WTC11 (cell line): ENCODE data around the gene KDM4E. TPM values are rescaled to one million over a fixed set of nuclear protein-coding genes. Genes with fewer than 3 reads are reported as not detected.

Experiments
- ATAC-seq: fragments of 200-7000 bp; cut with Tn5 transposase; 2 replicates; pipeline ENCODE4 v1.10.0; 2021; ENCODE audit warnings: mild to moderate bottlenecking, moderate library complexity
- CTCF ChIA-PET: fragments of 300-600 bp; sonication (Branson Sonifier 250); formaldehyde crosslinking; loops from one replicate; lab custom pipeline; 2021; ENCODE audit warnings: antibody characterized with exemption; lab: Charles Lee
- POLR2A ChIA-PET: fragments of 350-600 bp; sonication (Branson Sonifier 250); formaldehyde crosslinking; loops from one replicate; lab custom pipeline; 2021; ENCODE audit warnings: antibody characterized with exemption; lab: Charles Lee
- DNase-seq: peaks from one replicate; pipeline ENCODE4 v3.0.0; 2021; ENCODE audit warnings: low spot score
- H3K27ac Mint-ChIP-seq: 2 replicates; pipeline ENCODE4 v1.8.0; 2021; ENCODE audit warnings: mixed read lengths
- H3K27me3 Mint-ChIP-seq: 2 replicates; pipeline ENCODE4 v1.8.0; 2021; ENCODE audit warnings: low read depth, mild to moderate bottlenecking, moderate library complexity, mixed read lengths
- H3K36me3 Mint-ChIP-seq: 2 replicates; pipeline ENCODE4 v1.8.0; 2021; ENCODE audit warnings: mixed read lengths
- H3K4me1 Mint-ChIP-seq: 2 replicates; pipeline ENCODE4 v1.8.0; 2022; ENCODE audit warnings: mixed read lengths
- H3K4me3 Mint-ChIP-seq: 2 replicates; pipeline ENCODE4 v1.8.0; 2021; ENCODE audit warnings: mild to moderate bottlenecking, moderate library complexity, mixed read lengths
- H3K9me3 Mint-ChIP-seq: 2 replicates; pipeline ENCODE4 v1.8.0; 2021; ENCODE audit warnings: mixed read lengths
- FOXK1 ChIP-seq: sonication (generic); formaldehyde crosslinking; IDR thresholded peaks from 2 replicates; pipeline ENCODE4 v1.8.0; 2022; ENCODE audit warnings: mild to moderate bottlenecking, moderate library complexity, missing genetic modification reagents
- FOXP1 ChIP-seq: sonication (generic); formaldehyde crosslinking; IDR thresholded peaks from 2 replicates; pipeline ENCODE4 v1.8.0; 2022; ENCODE audit warnings: missing genetic modification reagents, mild to moderate bottlenecking, moderate library complexity, borderline replicate concordance
- JUN ChIP-seq: sonication (generic); formaldehyde crosslinking; IDR thresholded peaks from 2 replicates; pipeline ENCODE4 v1.8.0; 2023; ENCODE audit warnings: mild to moderate bottlenecking, missing genetic modification reagents
- RELA ChIP-seq: sonication (generic); formaldehyde crosslinking; IDR thresholded peaks from 2 replicates; pipeline ENCODE4 v1.8.1; 2022; ENCODE audit warnings: missing genetic modification reagents, mild to moderate bottlenecking, borderline replicate concordance
- TEAD1 ChIP-seq: sonication (generic); formaldehyde crosslinking; IDR thresholded peaks from 2 replicates; pipeline ENCODE4 v1.8.0; 2022; ENCODE audit warnings: mild to moderate bottlenecking, missing genetic modification reagents
- ZNF219 ChIP-seq: sonication (generic); formaldehyde crosslinking; IDR thresholded peaks from 2 replicates; pipeline ENCODE4 v1.8.0; 2023; ENCODE audit warnings: missing genetic modification reagents, mild to moderate bottlenecking, borderline replicate concordance
- ZNF317 ChIP-seq: sonication (generic); formaldehyde crosslinking; IDR thresholded peaks from 2 replicates; pipeline ENCODE4 v1.8.1; 2023; ENCODE audit warnings: low read depth, mild to moderate bottlenecking, moderate library complexity, missing genetic modification reagents, borderline replicate concordance
- total RNA-seq: library from RNA; stranded (reverse); gene quantifications from 3 replicates; pipeline ENCODE4 v1.2.3, GENCODE V29; 2021
- TF ChIP-seq, protein P1 (sequence below): sonication (generic); formaldehyde crosslinking; IDR thresholded peaks from 2 replicates; pipeline ENCODE4 v1.8.1; 2022; ENCODE audit warnings: low read depth, mild to moderate bottlenecking, moderate library complexity, missing genetic modification reagents, borderline replicate concordance
- TF ChIP-seq, protein P2 (sequence below): sonication (generic); formaldehyde crosslinking; IDR thresholded peaks from 2 replicates; pipeline ENCODE4 v1.8.0; 2022; ENCODE audit warnings: mild to moderate bottlenecking, missing genetic modification reagents
- TF ChIP-seq, protein P3 (sequence below): sonication (generic); formaldehyde crosslinking; IDR thresholded peaks from 2 replicates; pipeline ENCODE4 v1.8.1; 2023; ENCODE audit warnings: mild to moderate bottlenecking, moderate library complexity, missing genetic modification reagents
- TF ChIP-seq, protein P4 (sequence below): fragments of 250-450 bp; sonication (Bioruptor Pico); IDR thresholded peaks from 2 replicates; pipeline ENCODE4 v1.9.0; 2021; ENCODE audit warnings: mild to moderate bottlenecking, borderline replicate concordance
- TF ChIP-seq, protein P5 (sequence below): sonication (generic); formaldehyde crosslinking; IDR thresholded peaks from 2 replicates; pipeline ENCODE4 v1.8.0; 2022; ENCODE audit warnings: mild to moderate bottlenecking, missing genetic modification reagents
- TF ChIP-seq, protein P6 (sequence below): sonication (generic); formaldehyde crosslinking; IDR thresholded peaks from 2 replicates; pipeline ENCODE4 v1.8.0; 2022; ENCODE audit warnings: missing genetic modification reagents

KDM4E gene
- total RNA-seq, 1 experiment from 2014 or later, result not detected

DNA sequence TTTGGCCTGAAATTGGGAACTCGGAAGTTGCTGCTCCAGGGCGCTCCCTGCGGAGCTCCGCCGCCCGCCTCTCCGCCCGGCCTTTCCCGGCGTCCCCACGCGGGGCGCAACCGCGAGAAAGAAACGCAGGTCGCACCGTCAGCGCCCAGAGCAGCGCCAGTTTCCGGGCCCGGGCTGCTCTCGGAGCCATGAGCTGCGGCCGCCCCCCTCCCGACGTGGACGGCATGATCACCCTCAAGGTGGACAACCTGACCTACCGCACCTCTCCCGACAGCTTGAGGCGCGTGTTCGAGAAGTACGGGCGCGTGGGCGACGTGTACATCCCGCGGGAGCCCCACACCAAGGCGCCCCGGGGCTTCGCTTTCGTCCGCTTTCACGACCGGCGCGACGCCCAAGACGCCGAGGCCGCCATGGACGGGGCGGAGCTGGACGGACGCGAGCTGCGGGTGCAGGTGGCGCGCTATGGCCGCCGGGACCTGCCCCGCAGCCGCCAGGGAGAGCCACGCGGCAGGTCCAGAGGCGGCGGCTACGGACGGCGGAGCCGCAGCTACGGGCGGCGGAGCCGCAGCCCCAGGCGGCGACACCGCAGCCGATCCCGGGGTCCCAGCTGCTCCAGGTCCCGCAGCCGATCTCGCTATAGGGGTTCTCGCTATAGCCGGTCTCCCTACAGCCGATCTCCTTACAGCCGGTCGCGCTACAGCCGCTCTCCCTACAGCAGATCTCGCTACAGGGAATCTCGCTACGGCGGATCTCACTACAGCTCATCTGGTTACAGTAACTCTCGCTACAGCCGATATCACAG, 42.2 kb downstream of the KDM4E start (continued):
- TF ChIP-seq TEAD1 (CRISPR knock-in tag), result 0 out of 2 replicates have a peak, but pooled peaks have one; percentile 19
- TF ChIP-seq, protein P1, sequence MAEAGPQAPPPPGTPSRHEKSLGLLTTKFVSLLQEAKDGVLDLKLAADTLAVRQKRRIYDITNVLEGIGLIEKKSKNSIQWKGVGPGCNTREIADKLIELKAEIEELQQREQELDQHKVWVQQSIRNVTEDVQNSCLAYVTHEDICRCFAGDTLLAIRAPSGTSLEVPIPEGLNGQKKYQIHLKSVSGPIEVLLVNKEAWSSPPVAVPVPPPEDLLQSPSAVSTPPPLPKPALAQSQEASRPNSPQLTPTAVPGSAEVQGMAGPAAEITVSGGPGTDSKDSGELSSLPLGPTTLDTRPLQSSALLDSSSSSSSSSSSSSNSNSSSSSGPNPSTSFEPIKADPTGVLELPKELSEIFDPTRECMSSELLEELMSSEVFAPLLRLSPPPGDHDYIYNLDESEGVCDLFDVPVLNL (CRISPR knock-in tag), result peak; percentile 25; the same call in 1 of the 2 replicates
- peak; percentile 53 for TF ChIP-seq FOXK1 (CRISPR knock-in tag)
- TF ChIP-seq, protein P2, sequence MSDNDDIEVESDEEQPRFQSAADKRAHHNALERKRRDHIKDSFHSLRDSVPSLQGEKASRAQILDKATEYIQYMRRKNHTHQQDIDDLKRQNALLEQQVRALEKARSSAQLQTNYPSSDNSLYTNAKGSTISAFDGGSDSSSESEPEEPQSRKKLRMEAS (CRISPR knock-in tag), result peak; percentile 76
- TF ChIP-seq, protein P3, sequence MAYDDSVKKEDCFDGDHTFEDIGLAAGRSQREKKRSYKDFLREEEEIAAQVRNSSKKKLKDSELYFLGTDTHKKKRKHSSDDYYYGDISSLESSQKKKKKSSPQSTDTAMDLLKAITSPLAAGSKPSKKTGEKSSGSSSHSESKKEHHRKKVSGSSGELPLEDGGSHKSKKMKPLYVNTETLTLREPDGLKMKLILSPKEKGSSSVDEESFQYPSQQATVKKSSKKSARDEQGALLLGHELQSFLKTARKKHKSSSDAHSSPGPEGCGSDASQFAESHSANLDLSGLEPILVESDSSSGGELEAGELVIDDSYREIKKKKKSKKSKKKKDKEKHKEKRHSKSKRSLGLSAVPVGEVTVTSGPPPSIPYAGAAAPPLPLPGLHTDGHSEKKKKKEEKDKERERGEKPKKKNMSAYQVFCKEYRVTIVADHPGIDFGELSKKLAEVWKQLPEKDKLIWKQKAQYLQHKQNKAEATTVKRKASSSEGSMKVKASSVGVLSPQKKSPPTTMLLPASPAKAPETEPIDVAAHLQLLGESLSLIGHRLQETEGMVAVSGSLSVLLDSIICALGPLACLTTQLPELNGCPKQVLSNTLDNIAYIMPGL (CRISPR knock-in tag), result peak; percentile 52; the same call in 1 of the 2 replicates
- TF ChIP-seq ZNF317 (CRISPR knock-in tag), result no peak
- TF ChIP-seq, protein P4, sequence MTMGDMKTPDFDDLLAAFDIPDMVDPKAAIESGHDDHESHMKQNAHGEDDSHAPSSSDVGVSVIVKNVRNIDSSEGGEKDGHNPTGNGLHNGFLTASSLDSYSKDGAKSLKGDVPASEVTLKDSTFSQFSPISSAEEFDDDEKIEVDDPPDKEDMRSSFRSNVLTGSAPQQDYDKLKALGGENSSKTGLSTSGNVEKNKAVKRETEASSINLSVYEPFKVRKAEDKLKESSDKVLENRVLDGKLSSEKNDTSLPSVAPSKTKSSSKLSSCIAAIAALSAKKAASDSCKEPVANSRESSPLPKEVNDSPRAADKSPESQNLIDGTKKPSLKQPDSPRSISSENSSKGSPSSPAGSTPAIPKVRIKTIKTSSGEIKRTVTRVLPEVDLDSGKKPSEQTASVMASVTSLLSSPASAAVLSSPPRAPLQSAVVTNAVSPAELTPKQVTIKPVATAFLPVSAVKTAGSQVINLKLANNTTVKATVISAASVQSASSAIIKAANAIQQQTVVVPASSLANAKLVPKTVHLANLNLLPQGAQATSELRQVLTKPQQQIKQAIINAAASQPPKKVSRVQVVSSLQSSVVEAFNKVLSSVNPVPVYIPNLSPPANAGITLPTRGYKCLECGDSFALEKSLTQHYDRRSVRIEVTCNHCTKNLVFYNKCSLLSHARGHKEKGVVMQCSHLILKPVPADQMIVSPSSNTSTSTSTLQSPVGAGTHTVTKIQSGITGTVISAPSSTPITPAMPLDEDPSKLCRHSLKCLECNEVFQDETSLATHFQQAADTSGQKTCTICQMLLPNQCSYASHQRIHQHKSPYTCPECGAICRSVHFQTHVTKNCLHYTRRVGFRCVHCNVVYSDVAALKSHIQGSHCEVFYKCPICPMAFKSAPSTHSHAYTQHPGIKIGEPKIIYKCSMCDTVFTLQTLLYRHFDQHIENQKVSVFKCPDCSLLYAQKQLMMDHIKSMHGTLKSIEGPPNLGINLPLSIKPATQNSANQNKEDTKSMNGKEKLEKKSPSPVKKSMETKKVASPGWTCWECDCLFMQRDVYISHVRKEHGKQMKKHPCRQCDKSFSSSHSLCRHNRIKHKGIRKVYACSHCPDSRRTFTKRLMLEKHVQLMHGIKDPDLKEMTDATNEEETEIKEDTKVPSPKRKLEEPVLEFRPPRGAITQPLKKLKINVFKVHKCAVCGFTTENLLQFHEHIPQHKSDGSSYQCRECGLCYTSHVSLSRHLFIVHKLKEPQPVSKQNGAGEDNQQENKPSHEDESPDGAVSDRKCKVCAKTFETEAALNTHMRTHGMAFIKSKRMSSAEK, result no peak
- TF ChIP-seq RELA (CRISPR knock-in tag), result peak; percentile 81; the same call in 1 of the 2 replicates
- peak; percentile 86 for TF ChIP-seq FOXP1 (CRISPR knock-in tag)
- TF ChIP-seq ZNF219 (CRISPR knock-in tag), result no peak

DNA sequence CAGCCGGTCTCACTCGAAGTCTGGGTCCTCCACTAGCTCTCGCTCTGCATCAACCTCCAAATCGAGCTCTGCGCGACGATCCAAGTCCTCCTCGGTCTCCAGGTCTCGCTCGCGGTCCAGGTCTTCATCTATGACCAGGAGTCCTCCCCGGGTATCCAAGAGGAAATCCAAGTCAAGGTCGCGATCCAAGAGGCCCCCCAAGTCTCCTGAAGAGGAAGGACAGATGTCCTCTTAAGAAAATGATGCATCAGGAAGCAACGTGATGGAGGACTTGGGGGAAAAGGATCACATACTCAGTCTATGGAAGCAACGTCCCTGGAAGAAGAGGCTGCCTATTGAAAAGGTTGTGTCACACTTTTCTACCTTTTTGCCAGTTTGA, 42.8 kb downstream of the KDM4E start:
- H3K9me3 Mint-ChIP-seq, result no peaks in the 10 kb centered on the region
- H3K27me3 Mint-ChIP-seq, result no peaks in the 10 kb centered on the region; the same call in 1 of the 2 replicates
- ChIA-PET POLR2A (interaction anchor here (0.6 to 2.9 kb wide), 8 partner anchors 13 to 1229 kb away, joined by 4 to 19 read pairs (median 7); partner anchors contain the start of genes CWC15, ENDOD1, FAM76B and KDM4D), CTCF (interaction anchor here (0.7 to 5.1 kb wide), 12 partner anchors 22 to 722 kb away, joined by 3 to 89 read pairs (median 5); partner anchors contain the start of genes CWC15, ENDOD1, FAM76B and KDM4D)
- no peaks in the 10 kb centered on the region for H3K36me3 Mint-ChIP-seq
- no peak for DNase-seq
- H3K4me1 Mint-ChIP-seq, result peaks cover 17% of the 10 kb centered on the region
- ATAC-seq, result no peak
- peak overlapping the region; percentile 80 for H3K27ac Mint-ChIP-seq
- TF ChIP-seq, protein P5, sequence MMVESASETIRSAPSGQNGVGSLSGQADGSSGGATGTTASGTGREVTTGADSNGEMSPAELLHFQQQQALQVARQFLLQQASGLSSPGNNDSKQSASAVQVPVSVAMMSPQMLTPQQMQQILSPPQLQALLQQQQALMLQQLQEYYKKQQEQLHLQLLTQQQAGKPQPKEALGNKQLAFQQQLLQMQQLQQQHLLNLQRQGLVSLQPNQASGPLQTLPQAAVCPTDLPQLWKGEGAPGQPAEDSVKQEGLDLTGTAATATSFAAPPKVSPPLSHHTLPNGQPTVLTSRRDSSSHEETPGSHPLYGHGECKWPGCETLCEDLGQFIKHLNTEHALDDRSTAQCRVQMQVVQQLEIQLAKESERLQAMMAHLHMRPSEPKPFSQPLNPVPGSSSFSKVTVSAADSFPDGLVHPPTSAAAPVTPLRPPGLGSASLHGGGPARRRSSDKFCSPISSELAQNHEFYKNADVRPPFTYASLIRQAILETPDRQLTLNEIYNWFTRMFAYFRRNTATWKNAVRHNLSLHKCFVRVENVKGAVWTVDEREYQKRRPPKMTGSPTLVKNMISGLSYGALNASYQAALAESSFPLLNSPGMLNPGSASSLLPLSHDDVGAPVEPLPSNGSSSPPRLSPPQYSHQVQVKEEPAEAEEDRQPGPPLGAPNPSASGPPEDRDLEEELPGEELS (CRISPR knock-in tag), result 0 out of 2 replicates have a peak, but pooled peaks have one; percentile 13
- TF ChIP-seq, protein P6, sequence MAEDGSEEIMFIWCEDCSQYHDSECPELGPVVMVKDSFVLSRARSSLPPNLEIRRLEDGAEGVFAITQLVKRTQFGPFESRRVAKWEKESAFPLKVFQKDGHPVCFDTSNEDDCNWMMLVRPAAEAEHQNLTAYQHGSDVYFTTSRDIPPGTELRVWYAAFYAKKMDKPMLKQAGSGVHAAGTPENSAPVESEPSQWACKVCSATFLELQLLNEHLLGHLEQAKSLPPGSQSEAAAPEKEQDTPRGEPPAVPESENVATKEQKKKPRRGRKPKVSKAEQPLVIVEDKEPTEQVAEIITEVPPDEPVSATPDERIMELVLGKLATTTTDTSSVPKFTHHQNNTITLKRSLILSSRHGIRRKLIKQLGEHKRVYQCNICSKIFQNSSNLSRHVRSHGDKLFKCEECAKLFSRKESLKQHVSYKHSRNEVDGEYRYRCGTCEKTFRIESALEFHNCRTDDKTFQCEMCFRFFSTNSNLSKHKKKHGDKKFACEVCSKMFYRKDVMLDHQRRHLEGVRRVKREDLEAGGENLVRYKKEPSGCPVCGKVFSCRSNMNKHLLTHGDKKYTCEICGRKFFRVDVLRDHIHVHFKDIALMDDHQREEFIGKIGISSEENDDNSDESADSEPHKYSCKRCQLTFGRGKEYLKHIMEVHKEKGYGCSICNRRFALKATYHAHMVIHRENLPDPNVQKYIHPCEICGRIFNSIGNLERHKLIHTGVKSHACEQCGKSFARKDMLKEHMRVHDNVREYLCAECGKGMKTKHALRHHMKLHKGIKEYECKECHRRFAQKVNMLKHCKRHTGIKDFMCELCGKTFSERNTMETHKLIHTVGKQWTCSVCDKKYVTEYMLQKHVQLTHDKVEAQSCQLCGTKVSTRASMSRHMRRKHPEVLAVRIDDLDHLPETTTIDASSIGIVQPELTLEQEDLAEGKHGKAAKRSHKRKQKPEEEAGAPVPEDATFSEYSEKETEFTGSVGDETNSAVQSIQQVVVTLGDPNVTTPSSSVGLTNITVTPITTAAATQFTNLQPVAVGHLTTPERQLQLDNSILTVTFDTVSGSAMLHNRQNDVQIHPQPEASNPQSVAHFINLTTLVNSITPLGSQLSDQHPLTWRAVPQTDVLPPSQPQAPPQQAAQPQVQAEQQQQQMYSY, result 0 out of 2 replicates have a peak, but pooled peaks have one; percentile 6
- TF ChIP-seq JUN (CRISPR knock-in tag) (no peak; the same call in 1 of the 2 replicates), TEAD1 (CRISPR knock-in tag) (0 out of 2 replicates have a peak, but pooled peaks have one; percentile 6)
- H3K4me3 Mint-ChIP-seq, result peak overlapping the region; percentile 86
